VCaP (cell line): ENCODE results near the gene FHIT.

ENCODE experiments used
- H3K27ac ChIP-seq: fragments of 450-650 bp; 2 replicates; pipeline ENCODE4 v1.5.1; 2017
- CTCF ChIP-seq: fragments of 450-650 bp; conservative IDR thresholded peaks from 2 replicates; pipeline ENCODE4 v1.5.1; 2017; ENCODE audit warnings: mild to moderate bottlenecking, moderate library complexity

The FHIT gene

GRCh38 chr3:60531759-60532158 is 719.5 kb downstream of the FHIT start:
- no peak for TF ChIP-seq CTCF
- H3K27ac ChIP-seq = no peak overlapping the region

GRCh38 chr3:60528651-60529050 is 722.6 kb downstream of the FHIT start:
- no peak for TF ChIP-seq CTCF
- no peak overlapping the region for H3K27ac ChIP-seq

GRCh38 chr3:60523536-60523935 is 727.7 kb downstream of the FHIT start:
- TF ChIP-seq CTCF = no peak
- H3K27ac ChIP-seq = no peak overlapping the region

GRCh38 chr3:60517134-60517533 is 734.1 kb downstream of the FHIT start:
- no peak overlapping the region for H3K27ac ChIP-seq
- TF ChIP-seq CTCF = no peak

- H3K27ac ChIP-seq = no peak overlapping the region
- no peak for TF ChIP-seq CTCF
These were observed 736.4 kb downstream of the FHIT start for GRCh38 chr3:60514866-60515265.

- no peak overlapping the region for H3K27ac ChIP-seq
- no peak for TF ChIP-seq CTCF
These were observed 737.1 kb downstream of the FHIT start for GRCh38 chr3:60514085-60514649.

GRCh38 chr3:60513241-60513640 is 738.0 kb downstream of the FHIT start:
- no peak for TF ChIP-seq CTCF
- no peak overlapping the region for H3K27ac ChIP-seq
